CD14-positive monocyte (primary cell): ENCODE results near the gene SLC35A3. TPM values are rescaled to one million over a fixed set of nuclear protein-coding genes. Genes with fewer than 3 reads are reported as not detected.
A peak's percentile ranks its signal among the peaks of the same experiment; 100 is the strongest.

Source experiments
- DNase-seq, 3 donors: peaks; one replicate each; pipeline ENCODE4 v3.0.0-alpha.2; 2011 to 2022
- H2AFZ ChIP-seq: 2 replicates; pipeline ENCODE4 v1.6.0; 2012; ENCODE audit warnings: mild to moderate bottlenecking, low read depth, low read length, inconsistent platforms; ENCODE audit not compliant: insufficient read depth, poor library complexity, severe bottlenecking
- H3K27ac ChIP-seq, 2 donors: 1 replicate in 1 of 2; 2 replicates in 1 of 2; pipeline ENCODE4 v1.5.1; 2012 to 2013; ENCODE audit warnings: low read length in 2 of 2, control low read depth in 1 of 2, inconsistent platforms in 1 of 2, low read depth in 1 of 2, mild to moderate bottlenecking in 1 of 2
- H3K27me3 ChIP-seq, 2 donors: one replicate each; pipeline versions ENCODE4 v1.6.0 to v1.6.1; 2011 to 2013; ENCODE audit warnings: low read length in 2 of 2; ENCODE audit not compliant: control insufficient read depth in 2 of 2, insufficient read depth in 2 of 2
- H3K36me3 ChIP-seq, 2 donors: replicated peaks in 1 of 2; 1 replicate in 1 of 2; 2 replicates in 1 of 2; pipeline versions ENCODE4 v1.5.1 to v1.6.1; 2012 to 2013; ENCODE audit warnings: low read length in 2 of 2, control low read depth in 1 of 2, inconsistent platforms in 1 of 2, mild to moderate bottlenecking in 1 of 2; ENCODE audit not compliant: insufficient read depth in 2 of 2, control insufficient read depth in 1 of 2
- H3K4me1 ChIP-seq, 2 donors: 1 replicate in 1 of 2; 2 replicates in 1 of 2; pipeline versions ENCODE4 v1.5.1 to v1.6.1; 2012 to 2013; ENCODE audit warnings: low read length in 2 of 2, control low read depth in 1 of 2, inconsistent platforms in 1 of 2, mild to moderate bottlenecking in 1 of 2, moderate library complexity in 1 of 2; ENCODE audit not compliant: insufficient read depth in 2 of 2, control insufficient read depth in 1 of 2
- H3K4me2 ChIP-seq: replicated peaks from 2 replicates; pipeline ENCODE3; 2012; ENCODE audit warnings: low read length, moderate library complexity, mild to moderate bottlenecking; ENCODE audit not compliant: poor library complexity, severe bottlenecking; ENCODE audit errors: extremely low read depth
- H3K4me3 ChIP-seq, 3 experiments: fragments of 200-600 bp in 1 of 3; sonication (generic) in 1 of 3; replicated peaks in 1 of 3; 1 replicate in 2 of 3; 2 replicates in 1 of 3; pipeline ENCODE4 v1.5.1; 2011 to 2013; ENCODE audit warnings: low read length in 3 of 3, mild to moderate bottlenecking in 3 of 3, control low read depth in 2 of 3, low read depth in 2 of 3, inconsistent platforms in 1 of 3, moderate library complexity in 1 of 3
- H3K79me2 ChIP-seq: 2 replicates; pipeline ENCODE4 v1.6.0; 2012; ENCODE audit warnings: mild to moderate bottlenecking, control low read depth, inconsistent platforms, low read length, moderate library complexity; ENCODE audit not compliant: insufficient read depth
- H3K9ac ChIP-seq: 2 replicates; pipeline ENCODE4 v1.6.0; 2017; ENCODE audit warnings: low read length, mild to moderate bottlenecking; ENCODE audit not compliant: insufficient read depth, poor library complexity, severe bottlenecking
- H3K9me3 ChIP-seq, 2 donors: replicated peaks in 1 of 2; 1 replicate in 1 of 2; 2 replicates in 1 of 2; pipeline versions ENCODE4 v1.5.1 to v1.6.1; 2012 to 2013; ENCODE audit warnings: low read length in 2 of 2, control low read depth in 1 of 2; ENCODE audit not compliant: control insufficient read depth in 1 of 2, insufficient read depth in 1 of 2
- H4K20me1 ChIP-seq: 2 replicates; pipeline ENCODE4 v1.6.0; 2012; ENCODE audit warnings: mild to moderate bottlenecking, low read length, control low read depth, moderate library complexity; ENCODE audit not compliant: insufficient read depth
- H3K27ac Mint-ChIP-seq, 7 donors: one replicate each; pipeline ENCODE4 v1.8.0; 2020; ENCODE audit warnings: mild to moderate bottlenecking in 7 of 7, mixed read lengths in 7 of 7, moderate library complexity in 6 of 7, inconsistent platforms in 2 of 7
- H3K27me3 Mint-ChIP-seq, 3 donors: one replicate each; pipeline ENCODE4 v1.8.0; 2021 to 2022; ENCODE audit warnings: low read depth in 3 of 3, mild to moderate bottlenecking in 3 of 3, mixed read lengths in 3 of 3, moderate library complexity in 3 of 3, inconsistent platforms in 1 of 3
- H3K36me3 Mint-ChIP-seq, 2 donors: one replicate each; pipeline ENCODE4 v1.8.0; 2020; ENCODE audit warnings: mixed read lengths in 2 of 2, inconsistent platforms in 1 of 2, mild to moderate bottlenecking in 1 of 2
- H3K4me1 Mint-ChIP-seq: one replicate; pipeline ENCODE4 v1.8.0; 2020; ENCODE audit warnings: mild to moderate bottlenecking, mixed read lengths
- H3K4me3 Mint-ChIP-seq, 2 donors: one replicate each; pipeline ENCODE4 v1.8.0; 2020; ENCODE audit warnings: mild to moderate bottlenecking in 2 of 2, mixed read lengths in 2 of 2, moderate library complexity in 1 of 2
- H3K9me3 Mint-ChIP-seq, 7 donors: one replicate each; pipeline ENCODE4 v1.8.0; 2020 to 2022; ENCODE audit warnings: mixed read lengths in 7 of 7, mild to moderate bottlenecking in 6 of 7, moderate library complexity in 6 of 7, inconsistent platforms in 2 of 7
- CTCF ChIP-seq: fragments of 200-600 bp; IDR thresholded peaks from one replicate; pipeline ENCODE4 v1.8.0; 2022; ENCODE audit warnings: antibody characterized with exemption, mild to moderate bottlenecking
- WGBS: methylation state at CpG from one replicate; pipeline ENCODE4 v1.1.5; 2013; ENCODE audit warnings: missing lambda C conversion rate; ENCODE audit not compliant: insufficient coverage; 5-methylcytosine and 5-hydroxymethylcytosine counted together
- intact Hi-C, 2 donors: fragments of 100-400 bp; cut with micrococcal nuclease; formaldehyde crosslinking; loops; one replicate each; pipeline versions ENCODE4 v1.15.0 to v1.15.1; 2023
- polyA plus RNA-seq, 3 donors: library from polyadenylated mRNA; depleted of rRNA in 1 of 3; unstranded in 2 of 3; stranded (reverse) in 1 of 3; fragments of 300-500 nt in 2 of 3; fragments of >200 nt in 1 of 3; fragmentation: Illumina TruSeq in 2 of 3; gene quantifications; 1 replicate in 2 of 3; 2 replicates in 1 of 3; pipeline ENCODE4 v1.2.3, GENCODE V29; 2012 to 2021

Gene SLC35A3
- polyA plus RNA-seq, 3 donors: 10.1 to 14.3 (median 13.0) TPM

- H3K4me3 Mint-ChIP-seq: no peak overlapping the region
- Histone ChIP-seq H3K9me3 (no peaks in the 10 kb centered on the region), H3K4me3 (no peak overlapping the region), H3K27me3 (no peaks in the 10 kb centered on the region), H3K27ac (no peak overlapping the region), H3K4me2 (no peak overlapping the region), H4K20me1 (no peaks in the 10 kb centered on the region), H3K79me2 (no peaks in the 10 kb centered on the region), H3K36me3 (peaks cover 12 to 45% of the 10 kb centered on the region in 2 donors), H2AFZ (no peak overlapping the region), H3K9ac (no peak overlapping the region), H3K4me1 (no peaks in the 10 kb centered on the region)
- no peak for DNase-seq
- H3K4me1 Mint-ChIP-seq: no peaks in the 10 kb centered on the region
- H3K36me3 Mint-ChIP-seq: peaks cover 23 to 31% of the 10 kb centered on the region in 2 donors
- TF ChIP-seq CTCF: no peak
- WGBS: no CpG with 5 or more reads among the region's 1 CpG
- peaks cover 0 to 1% (median 0%) of the 10 kb centered on the region in 7 donors for H3K9me3 Mint-ChIP-seq
- H3K27me3 Mint-ChIP-seq: no peaks in the 10 kb centered on the region
- intact Hi-C loops: no loop called here
- peak overlapping the region in 1 of 7 donors; percentile 32 for H3K27ac Mint-ChIP-seq
These were observed 41.0 kb downstream of the SLC35A3 start for GRCh38 chr1:100010804-100011203.

- H3K9me3 ChIP-seq: no peaks in the 10 kb centered on the region
- H3K4me1 ChIP-seq: no peaks in the 10 kb centered on the region
- H3K27ac ChIP-seq: no peak overlapping the region
- 89% methylated on average over 1 of the region's 1 CpG for whole genome bisulfite sequencing
- peaks cover 7 to 29% of the 10 kb centered on the region in 2 donors for H3K36me3 ChIP-seq
- no peaks in the 10 kb centered on the region for H3K27me3 ChIP-seq
- no peak overlapping the region for H3K4me2 ChIP-seq
- no peak overlapping the region for H2AFZ ChIP-seq
- no peaks in the 10 kb centered on the region for H3K27me3 Mint-ChIP-seq
- H4K20me1 ChIP-seq: no peaks in the 10 kb centered on the region
- peaks cover 30 to 31% of the 10 kb centered on the region in 2 donors for H3K36me3 Mint-ChIP-seq
- no peaks in the 10 kb centered on the region for H3K4me1 Mint-ChIP-seq
- intact Hi-C loops: no loop called here
- H3K9ac ChIP-seq: no peak overlapping the region
- no peaks in the 10 kb centered on the region for H3K79me2 ChIP-seq
- H3K4me3 Mint-ChIP-seq: no peak overlapping the region
- DNase-seq: no peak
- H3K4me3 ChIP-seq: no peak overlapping the region
- no peak overlapping the region for H3K27ac Mint-ChIP-seq
- TF ChIP-seq CTCF: no peak
- H3K9me3 Mint-ChIP-seq: no peaks in the 10 kb centered on the region
These were observed 49.4 kb downstream of the SLC35A3 start for GRCh38 chr1:100019220-100019619.
